Activated gamma-delta T cell treated with Interleukin-2 at 50 U/mL for 16 hours (primary cell): ENCODE data around the gene USP34.

Experiments
- DNase-seq: peaks from one replicate; pipeline ENCODE4 v3.0.0-alpha.2; 2020

Gene USP34

GRCh38 chr2:61295981-61296380 is 174.9 kb downstream of the USP34 start:
- no peak for DNase-seq

- DNase-seq: no peak
Measured at GRCh38 chr2:61291851-61292575, 178.9 kb downstream of the USP34 start.

GRCh38 chr2:61288070-61288841 is 182.6 kb downstream of the USP34 start:
- DNase-seq: no peak

GRCh38 chr2:61287254-61287653 is 183.6 kb downstream of the USP34 start:
- DNase-seq: no peak

- no peak for DNase-seq
Measured at GRCh38 chr2:61283443-61284160, 187.3 kb downstream of the USP34 start.

- no peak for DNase-seq
Measured at GRCh38 chr2:61282104-61282590, 188.7 kb downstream of the USP34 start.

- DNase-seq: no peak
Measured at GRCh38 chr2:61281321-61281720, 189.6 kb downstream of the USP34 start.

GRCh38 chr2:61277756-61278155 is 193.1 kb downstream of the USP34 start:
- no peak for DNase-seq

- no peak for DNase-seq
Measured at GRCh38 chr2:61275575-61276184, 195.2 kb downstream of the USP34 start.

GRCh38 chr2:61272421-61273070 is 198.3 kb downstream of the USP34 start:
- no peak for DNase-seq

- DNase-seq: no peak
Measured at GRCh38 chr2:61268249-61268648, 202.6 kb downstream of the USP34 start.

- DNase-seq: no peak
Measured at GRCh38 chr2:61266632-61267505, 204.0 kb downstream of the USP34 start.

- DNase-seq: no peak
Measured at GRCh38 chr2:61263830-61264229, 207.1 kb downstream of the USP34 start.

GRCh38 chr2:61262699-61263098 is 208.2 kb downstream of the USP34 start:
- DNase-seq: no peak

GRCh38 chr2:61257446-61257845 is 213.4 kb downstream of the USP34 start:
- no peak for DNase-seq

- no peak for DNase-seq
Measured at GRCh38 chr2:61255580-61256437, 215.1 kb downstream of the USP34 start.

GRCh38 chr2:61254536-61254935 is 216.4 kb downstream of the USP34 start:
- DNase-seq: no peak

GRCh38 chr2:61253136-61253535 is 217.8 kb downstream of the USP34 start:
- no peak for DNase-seq

GRCh38 chr2:61252031-61252430 is 218.9 kb downstream of the USP34 start:
- no peak for DNase-seq

- no peak for DNase-seq
Measured at GRCh38 chr2:61249521-61250071, 221.3 kb downstream of the USP34 start.
